HG02623 (cell line): Measurements from ENCODE around the gene STX2.
"Not testable (repeated sequence)": the region's sequence is repeated elsewhere in the genome, so short reads cannot be mapped to it uniquely, and the experiment has no call there.

Source experiments
- ATAC-seq: cut with Tn5 transposase; IDR thresholded peaks from one replicate; pipeline ENCODE4 v1.9.1; 2021; ENCODE audit warnings: moderate library complexity; ENCODE audit not compliant: unreplicated experiment

The STX2 gene

DNA sequence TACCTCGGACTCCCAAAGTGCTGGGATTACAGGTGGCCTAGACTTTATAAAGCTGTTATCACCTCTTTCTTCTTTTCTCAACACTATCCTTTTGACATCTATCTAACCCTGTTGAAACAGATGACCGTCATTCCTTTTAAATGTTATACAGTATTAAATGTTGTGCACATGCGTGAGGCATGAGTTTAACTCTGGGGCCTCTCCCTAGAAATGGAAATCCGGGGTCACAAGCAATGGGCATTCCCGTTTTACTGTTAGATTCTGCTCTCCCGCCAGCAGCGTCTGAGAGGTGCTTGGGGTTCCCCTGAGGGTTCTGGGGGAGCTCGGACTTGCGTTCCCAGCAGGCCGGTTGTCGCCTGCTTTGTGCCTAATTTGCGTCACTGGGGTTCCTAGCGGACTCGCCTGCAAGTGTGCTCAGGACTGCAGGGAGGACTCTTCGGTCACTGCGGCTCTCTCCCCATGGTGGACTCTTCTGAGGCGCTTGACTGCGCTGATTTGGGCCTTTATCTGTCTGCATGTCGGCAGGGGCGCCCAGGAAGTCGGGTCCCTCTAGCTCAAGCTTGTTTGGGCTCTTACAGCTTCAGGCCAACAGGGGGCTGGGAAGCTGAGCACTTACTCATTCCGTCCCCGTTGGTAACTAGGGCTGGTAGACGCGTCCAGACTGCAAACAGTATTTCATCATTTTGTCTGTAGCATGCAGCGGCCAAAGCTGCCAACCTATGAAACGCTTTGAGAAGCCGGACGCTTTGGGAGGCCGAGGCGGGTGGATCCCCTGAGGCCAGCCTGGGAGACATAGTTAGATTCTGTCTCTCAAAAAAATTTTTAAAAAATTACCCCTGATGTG lies 31.6 kb upstream of the STX2 start:
- ATAC-seq: peak; percentile 31

DNA sequence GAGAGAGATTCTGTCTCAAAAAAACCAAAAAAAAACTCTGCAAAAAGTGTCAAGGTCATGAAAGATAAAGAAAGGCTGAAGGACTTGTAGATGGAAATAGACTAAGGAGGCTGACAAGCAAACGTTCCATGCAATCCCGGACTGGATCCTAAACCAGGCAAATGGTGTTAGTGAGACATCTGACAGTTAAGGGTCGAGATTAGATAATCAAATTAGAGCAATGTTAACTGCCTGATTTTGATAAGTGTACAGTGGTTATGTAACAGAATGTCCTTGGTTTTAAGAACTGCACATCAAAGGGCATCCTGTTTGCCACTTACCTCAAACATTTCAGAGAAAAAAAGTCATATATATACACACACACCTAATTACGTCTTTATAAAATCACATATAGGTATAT lies 29.4 kb upstream of the STX2 start:
- ATAC-seq: no peak

DNA sequence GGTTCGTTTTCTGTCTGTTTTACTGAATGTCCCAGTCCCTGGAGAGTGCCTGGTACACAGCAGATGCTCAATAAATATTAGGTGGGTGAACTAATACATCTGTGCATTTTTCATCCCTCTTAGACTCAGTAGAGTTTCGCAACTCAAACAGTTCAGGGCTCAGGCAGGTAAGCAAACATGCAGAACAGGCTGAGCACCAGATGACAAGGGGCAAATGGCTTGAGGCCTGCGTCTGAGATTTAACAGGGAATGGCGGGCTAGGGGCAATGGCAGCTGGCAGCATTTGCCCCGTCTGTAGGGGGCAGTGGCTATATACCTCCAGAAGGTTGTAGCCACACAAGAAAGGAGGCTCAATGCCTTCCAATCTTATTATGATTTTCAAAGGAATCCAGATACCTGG lies 24.2 kb upstream of the STX2 start:
- ATAC-seq: no peak

DNA sequence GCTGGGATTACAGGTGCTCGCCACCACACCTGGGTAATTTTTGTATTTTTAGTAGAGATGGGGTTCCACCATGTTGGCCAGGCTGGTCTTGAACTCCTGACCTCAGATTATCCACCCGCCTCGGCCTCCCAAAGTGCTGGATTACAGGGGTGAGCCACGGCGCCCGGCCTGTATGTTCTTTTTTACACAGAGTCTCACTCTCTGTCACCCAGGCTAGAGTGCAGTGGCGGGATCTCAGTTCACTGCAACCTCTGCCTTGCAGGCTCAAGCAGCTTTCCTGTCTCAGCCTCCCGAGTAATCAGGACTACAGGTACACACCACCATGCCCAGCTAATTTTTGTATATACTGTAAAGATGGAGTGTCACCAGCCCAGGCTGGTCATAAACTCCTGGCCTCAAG lies 23.7 kb upstream of the STX2 start:
- ATAC-seq: not testable (repeated sequence)

DNA sequence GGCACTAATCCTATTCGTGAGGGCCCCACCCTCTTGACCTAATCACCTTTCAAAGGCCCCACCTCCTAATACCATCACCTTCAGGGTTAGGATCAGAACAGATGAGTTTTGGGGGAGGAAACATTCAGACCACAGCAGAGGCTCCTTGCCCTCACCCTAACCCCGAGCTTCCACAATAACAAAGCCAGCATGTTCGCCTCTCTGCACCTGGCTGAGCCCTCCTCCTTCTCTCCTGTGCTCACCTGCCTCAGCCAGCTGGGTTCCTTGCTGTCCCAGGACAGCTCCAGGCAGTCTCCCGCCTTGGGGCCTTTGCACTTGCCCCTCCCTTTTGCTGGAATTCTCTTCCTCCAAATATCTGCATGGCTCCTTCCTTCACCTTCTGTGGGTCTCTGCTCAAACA lies 23.1 kb upstream of the STX2 start:
- ATAC-seq: no peak

DNA sequence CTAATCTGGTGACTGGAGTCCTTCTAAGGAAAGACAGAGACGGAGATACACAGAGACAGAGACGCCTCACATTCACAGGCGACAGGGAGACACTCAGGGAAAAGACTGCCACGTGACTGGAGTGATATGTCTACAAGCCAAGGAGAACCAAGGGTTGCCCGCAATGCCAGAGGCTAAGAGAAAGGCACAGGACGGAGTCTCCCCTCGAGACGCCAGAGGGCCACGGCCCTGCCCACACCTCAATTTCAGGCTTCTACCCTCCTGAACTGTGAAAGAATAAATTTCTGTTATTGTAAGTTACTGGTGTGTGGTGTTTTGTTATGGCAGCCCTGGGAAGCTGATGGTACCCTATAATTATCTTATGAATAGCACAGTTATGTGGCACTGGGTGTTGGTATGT lies 21.3 kb upstream of the STX2 start:
- no peak for ATAC-seq

DNA sequence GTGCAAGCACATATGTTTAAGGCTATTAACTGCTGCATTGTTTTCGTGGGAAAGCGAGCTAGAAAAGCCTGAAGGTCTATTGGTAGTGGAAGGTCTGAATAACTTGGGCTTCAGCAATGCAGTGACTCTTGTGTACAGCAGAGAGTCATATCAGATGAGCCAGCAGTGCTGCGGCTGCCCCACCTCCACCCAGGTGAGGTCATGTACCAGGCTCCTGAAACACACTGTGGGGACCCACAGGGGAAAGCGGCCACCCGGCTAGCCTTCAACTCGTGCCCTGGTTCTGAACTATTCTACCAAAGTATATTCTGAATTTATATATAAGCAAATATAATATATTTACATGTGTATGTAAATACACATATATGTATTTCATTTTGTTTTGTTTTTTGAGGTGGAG lies 20.1 kb upstream of the STX2 start:
- no peak for ATAC-seq

DNA sequence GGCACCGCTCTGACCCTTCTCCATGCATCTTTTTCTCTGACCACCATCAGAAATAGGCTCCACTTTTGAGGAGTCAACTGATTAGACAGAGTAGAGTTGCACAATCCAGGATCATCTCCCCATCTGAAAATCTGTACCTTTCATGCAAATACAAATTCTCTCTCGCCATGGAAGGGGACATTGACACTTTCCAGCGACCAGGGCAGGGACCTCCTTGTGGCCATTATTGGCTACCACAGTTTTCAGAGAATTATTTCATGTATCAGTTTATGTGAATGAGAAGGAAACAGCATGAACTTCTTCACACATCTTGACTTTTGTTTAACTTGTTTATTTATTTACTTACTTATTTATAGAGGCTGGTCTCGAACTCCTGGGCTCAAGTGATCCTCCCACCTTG lies 19.0 kb upstream of the STX2 start:
- ATAC-seq: no peak

DNA sequence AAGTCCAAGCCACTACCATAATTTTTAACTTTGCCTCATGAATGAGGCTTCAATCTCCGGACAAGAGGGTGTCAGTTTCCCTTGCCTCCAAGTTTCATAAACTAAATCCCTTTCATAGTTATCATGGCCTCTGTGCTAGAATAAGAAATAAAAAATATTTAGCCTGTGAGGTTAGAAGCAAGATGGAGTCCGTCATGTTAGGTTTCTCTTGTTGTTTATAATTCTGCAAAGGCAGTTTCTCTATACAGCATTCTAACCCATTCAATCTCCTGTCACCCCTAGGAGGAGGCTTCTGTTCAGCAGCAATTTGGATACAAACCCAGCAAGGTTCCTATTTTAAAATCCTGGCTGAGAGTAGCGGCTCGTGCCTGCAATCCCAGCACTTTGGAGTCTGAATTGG lies 17.0 kb upstream of the STX2 start:
- no peak for ATAC-seq

DNA sequence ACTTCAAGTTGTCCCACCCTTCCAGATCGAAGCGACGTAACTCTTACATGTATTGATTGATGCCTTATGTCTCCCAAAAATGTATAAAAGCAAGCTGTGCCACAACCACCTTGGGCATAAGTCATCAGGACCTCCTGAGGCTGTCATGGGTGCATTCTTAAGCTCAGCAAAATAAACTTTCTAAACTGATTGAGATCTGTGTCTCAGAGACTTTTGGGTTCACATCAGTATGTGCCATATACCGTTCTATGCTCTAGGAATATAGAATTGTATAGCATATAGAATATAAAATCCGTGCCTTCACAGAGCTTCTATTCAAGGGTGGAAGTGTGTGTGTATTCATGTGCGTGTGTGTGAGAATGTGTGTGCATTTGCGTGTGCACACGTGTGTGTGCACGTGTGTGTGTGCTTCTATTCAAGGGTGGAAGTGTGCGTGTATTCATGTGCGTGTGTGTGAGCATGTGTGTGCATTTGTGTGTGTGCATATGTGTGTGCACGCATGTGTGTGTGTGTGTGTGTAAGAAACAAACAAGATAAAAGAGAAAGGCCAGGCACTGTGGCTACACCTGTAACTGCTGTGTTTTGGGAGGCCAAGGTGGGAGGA lies 11.5 kb upstream of the STX2 start:
- no peak for ATAC-seq

DNA sequence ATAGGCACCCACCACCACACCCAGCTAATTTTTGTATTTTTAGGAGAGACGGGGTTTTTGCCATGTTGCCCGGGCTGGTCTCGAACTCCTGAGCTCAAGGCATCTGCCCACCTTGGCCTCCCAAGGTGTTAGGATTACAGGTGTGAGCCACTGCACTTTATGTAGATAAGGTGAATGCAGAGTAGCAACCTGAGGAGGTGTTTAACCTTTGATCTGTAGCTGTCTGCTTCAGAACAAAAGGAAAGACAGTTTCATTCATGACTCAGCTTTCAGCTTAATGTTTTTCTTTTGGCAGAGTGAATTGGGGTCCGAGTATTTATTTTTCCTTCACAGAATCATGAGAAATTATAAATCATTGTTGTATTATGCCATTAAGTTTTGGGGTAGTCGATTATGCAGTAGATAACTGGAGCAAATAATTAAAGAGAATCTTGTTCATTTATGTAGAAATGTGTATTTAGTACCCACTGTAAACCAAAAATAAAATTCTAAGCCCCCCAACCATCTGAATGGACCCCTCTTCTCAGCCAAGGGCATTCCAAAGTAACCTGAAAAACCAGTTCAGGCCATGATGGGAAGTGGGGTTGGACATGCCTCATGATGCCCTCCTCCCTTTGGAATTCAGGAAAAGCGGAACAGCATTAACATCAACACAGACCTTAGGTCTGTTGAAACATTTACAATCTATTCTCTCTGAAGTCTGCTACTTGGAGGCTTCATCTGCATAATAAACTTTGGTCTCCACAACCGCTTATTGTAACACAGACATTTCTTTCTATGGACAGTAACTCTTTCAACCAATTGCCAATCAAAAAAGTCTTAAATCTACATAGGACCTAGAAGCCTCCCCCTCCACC lies 10.7 kb upstream of the STX2 start:
- ATAC-seq: no peak

DNA sequence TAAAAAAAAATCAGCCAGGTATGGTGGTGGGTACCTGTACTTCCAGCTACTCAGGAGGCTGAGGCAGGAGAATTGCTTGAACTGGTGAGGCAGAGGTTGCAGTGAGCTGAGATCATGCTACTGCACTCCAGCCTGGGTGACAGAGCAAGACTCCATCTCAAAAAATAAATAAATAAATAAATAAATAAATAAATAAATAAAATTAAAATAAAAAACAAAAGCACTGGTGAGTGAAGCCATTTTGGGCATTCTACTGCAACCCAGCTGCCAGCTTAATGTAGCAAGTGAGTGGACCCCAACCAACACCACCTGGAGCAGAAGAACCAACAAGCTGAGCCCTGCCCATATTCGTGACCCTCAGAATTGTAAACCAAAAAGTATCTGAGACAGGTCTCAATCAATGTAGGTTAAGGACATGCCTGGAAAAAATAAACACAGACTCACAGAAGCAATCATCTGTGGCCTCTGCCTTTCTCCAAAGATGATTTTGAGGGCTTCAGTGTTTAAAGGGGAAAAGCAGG lies 9.8 kb upstream of the STX2 start:
- ATAC-seq: not testable (repeated sequence)

DNA sequence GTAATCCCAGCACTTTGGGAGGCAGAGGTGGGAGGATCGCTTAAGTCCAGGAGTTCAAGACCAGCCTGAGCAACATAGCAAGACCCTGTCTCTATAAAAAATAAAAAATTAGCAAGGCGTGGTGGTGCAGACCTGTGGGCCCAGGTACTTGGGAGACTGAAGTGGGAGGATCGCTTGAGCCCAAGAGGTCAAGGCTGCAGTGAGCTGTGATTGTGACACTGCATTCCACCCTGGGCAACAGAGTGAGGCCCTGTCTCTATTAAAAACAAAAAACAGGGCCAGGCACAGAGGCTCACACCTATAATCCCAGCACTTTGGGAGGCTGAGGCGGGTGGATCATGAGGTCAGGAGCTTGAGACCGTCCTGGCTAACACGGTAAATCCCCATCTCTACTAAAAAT lies 9.1 kb upstream of the STX2 start:
- not testable (repeated sequence) for ATAC-seq

DNA sequence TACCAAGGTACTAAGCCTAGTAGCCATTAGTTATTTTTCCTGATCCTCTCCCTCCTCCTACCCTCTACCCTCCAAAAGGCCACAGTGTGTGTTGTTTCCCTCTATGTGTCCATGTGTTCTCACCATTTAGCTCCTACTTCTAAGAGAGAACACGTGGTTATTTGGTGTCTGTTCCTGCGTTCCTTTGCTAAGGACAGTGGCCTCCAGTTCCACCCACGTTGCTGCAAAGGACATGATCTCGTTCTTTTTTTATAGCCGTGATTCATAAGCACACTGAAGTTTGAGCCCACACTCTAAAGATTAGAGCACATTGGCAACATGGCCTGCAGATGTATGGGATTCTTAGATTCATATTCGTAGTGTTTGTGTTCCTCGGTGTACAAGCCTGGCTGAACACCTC lies 8.1 kb upstream of the STX2 start:
- no peak for ATAC-seq

DNA sequence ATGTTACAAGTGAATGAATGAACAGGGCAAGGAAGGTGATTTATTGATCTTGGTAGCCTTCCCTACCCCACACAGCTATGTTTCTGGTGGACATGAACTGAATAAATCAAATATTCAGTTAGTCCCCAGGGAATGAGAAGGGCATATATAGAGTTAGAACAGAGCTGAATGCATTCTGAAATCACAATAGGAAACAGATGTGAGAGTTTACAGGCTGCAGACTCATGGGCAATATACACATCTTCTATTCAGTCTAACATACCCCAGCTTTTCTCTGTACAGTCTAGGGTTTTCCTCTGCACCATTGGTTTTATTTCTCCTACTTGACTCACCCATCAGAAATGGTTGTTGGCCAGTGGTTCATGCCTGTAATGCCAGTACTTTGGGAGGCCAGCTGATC lies 7.3 kb upstream of the STX2 start:
- ATAC-seq: no peak

DNA sequence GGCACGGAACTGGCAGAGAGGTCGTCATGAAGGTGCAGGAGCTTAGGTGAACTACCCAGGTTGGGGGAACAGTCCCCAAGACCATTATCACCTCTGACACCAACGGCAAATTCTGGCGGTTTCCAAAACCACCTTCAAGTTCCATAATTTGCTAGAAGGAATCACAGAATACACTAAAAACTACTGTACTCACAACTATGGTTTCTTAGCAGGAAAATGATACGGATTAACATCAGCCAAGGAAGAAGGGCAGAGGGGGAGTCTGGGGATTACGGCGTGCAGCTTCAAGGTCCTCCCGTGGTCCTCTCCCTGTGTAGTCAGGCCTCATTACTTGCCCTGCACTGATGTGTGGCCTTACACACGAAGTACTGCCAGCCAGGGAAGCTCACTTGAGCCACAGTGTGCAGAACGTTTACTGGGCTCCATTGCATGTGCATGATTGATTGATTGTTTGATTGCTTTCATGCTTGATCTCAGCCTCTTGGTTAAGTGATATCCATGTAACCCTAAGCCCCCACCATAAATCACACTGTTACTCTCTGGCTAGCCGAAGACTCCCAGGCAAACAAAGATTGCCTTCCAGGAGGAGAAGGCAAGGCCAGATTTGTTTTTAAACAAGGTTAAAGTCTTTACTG lies 837 bp upstream of the STX2 start:
- ATAC-seq: no peak

DNA sequence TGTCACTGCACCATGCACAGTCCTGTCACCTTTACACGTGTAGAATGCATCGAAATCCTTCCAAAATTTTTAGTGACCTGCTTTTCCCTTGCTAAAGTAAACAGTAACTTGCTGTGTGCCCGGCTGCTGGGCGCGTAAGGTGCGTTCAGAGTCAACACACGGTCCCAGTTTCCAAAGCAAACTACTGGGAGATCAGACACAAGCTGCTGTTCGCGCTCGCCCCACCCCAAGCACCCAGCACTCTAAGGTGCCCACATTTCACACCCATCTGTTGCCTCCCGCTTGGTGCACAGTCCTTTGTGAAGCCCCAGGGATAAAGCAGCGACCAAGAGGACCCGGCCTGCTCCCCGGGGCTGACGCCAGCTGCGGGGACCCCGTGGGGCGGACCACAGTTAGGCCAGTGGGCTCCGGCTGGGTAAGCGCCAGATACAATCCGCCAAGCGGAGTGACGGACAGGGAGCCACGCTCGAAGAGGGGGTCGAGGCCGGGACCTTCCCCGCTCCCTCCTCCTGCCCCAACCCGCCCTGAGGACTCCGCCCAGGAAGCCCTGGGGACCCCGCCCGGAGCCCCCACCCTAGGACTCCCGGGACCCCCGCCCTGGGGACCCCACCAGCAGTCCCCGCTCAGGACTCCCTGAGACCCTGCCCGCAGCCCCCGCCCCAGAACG lies 633 bp downstream of the STX2 start:
- ATAC-seq: peak; percentile 21

DNA sequence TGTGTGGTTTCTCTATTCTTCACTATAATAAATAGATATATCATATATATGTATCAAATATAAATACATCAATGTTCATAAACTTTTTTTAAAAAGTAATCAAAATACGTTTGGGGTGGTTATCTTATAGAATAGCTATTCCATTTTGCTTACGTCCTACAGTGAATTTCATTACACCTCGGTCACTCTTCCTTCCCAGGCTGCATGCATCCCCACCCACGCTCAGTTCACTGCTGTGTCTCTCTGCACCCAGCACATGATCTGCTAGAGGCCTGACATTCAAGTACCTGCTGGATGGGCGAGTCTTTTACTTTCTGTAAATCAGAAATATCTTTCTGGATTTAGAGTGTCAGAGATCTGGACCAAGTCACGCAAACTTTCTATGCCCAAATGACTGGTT lies 3.6 kb downstream of the STX2 start:
- no peak for ATAC-seq

DNA sequence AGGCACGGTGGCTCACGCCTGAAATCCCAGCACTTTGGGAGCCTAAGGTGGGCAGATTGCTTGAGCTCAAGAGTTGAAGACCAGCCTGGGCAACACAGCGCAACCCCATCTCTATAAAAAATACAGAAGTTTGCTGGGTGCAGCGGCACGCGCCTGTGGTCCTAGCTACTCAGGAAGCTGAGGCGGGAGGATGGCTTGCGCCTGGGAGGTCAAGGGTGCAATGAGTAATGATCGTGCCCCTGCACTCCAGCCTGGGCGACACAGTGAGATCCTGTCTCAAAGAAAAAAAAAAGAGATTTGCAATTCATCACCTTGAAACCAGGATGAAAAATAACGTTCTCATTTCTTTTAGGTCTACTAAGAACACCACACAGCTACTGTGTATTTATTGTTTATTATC lies 4.0 kb downstream of the STX2 start:
- ATAC-seq: no peak

DNA sequence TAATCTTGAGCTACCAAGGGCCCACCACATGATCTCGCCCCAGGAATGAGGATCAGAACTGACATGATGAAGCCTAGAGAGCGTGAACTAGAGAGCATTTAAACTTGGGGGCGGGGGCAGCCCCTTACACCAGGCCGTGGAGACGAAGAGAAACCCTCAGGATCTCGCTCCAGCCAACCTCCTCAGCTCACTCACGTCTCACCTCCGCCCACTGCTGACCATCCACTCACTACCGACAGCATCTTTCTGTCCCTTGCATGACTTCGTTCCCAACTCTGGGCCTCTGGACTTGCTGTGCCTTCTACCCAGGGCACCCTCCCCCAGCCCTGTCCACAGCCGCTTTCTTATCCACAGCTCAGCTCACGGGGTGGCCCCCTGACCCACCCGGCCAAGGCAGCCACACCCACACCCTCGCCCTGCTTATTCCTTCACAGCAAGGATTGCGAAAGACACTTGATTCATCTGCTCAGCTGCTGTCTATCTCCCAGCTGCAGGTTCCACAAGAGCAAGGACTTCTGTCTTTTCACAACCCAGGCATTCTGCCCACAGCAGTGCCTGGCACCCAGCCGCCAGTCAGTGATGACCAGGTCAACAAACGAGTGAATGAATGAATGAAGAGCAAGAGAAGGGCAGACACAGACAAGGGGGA lies 6.4 kb downstream of the STX2 start:
- no peak for ATAC-seq
